SK-N-SH (cell line): ENCODE measurements around the gene CD109. TPM values are rescaled to one million over a fixed set of nuclear protein-coding genes. Genes with fewer than 3 reads are reported as not detected.
A peak's percentile ranks its signal among the peaks of the same experiment; 100 is the strongest.

Experiments used
- CTCF ChIA-PET: fragments of 300-600, 350-600 bp; formaldehyde crosslinking; extraction: SDS; loops from one replicate; lab custom pipeline; 2021; lab: Yijun Ruan, JAX
- POLR2A ChIA-PET: fragments of 350-600 bp; sonication (Branson Sonifier 250); formaldehyde crosslinking; extraction: SDS; loops from one replicate; lab custom pipeline; 2020; ENCODE audit warnings: antibody characterized with exemption, inconsistent platforms; lab: Yijun Ruan, JAX
- DNase-seq: peaks from one replicate; pipeline ENCODE4 v3.0.0; 2012
- H2AFZ ChIP-seq: fragments of 200-600 bp; sonication (generic); 2 replicates; pipeline ENCODE4 v1.8.1; 2016; ENCODE audit warnings: antibody characterized with exemption, mild to moderate bottlenecking, low read depth
- H3F3A ChIP-seq: fragments of 200-600 bp; sonication (generic); replicated peaks from 2 replicates; pipeline ENCODE3; 2016; ENCODE audit warnings: antibody characterized with exemption, mild to moderate bottlenecking; ENCODE audit not compliant: insufficient read depth
- H3K27ac ChIP-seq, 2 experiments: fragments of 200-500 bp in 1 of 2; fragments of 200-600 bp in 1 of 2; sonication (Bioruptor generic) in 1 of 2; sonication (generic), shearing (Covaris generic) in 1 of 2; 2 replicates each; pipeline versions ENCODE4 v1.5.1 to v1.6.1; 2014 to 2016; ENCODE audit warnings: low read depth in 2 of 2, inconsistent platforms in 1 of 2, low read length in 1 of 2, mild to moderate bottlenecking in 1 of 2, mixed read lengths in 1 of 2
- H3K27me3 ChIP-seq: fragments of 200-600 bp; sonication (generic), shearing (Covaris generic); 2 replicates; pipeline ENCODE4 v1.6.1; 2016; ENCODE audit warnings: mixed run types; ENCODE audit not compliant: insufficient read depth
- H3K36me3 ChIP-seq, 2 experiments: fragments of 200-500 bp in 1 of 2; fragments of 200-600 bp in 1 of 2; sonication (Bioruptor generic) in 1 of 2; sonication (generic) in 1 of 2; replicated peaks in 1 of 2; 2 replicates each; pipeline versions ENCODE3 to v1.5.1; 2014 to 2016; ENCODE audit warnings: low read length in 1 of 2, mild to moderate bottlenecking in 1 of 2; ENCODE audit not compliant: insufficient read depth in 2 of 2, control insufficient read depth in 1 of 2
- H3K4me1 ChIP-seq, 2 experiments: fragments of 200-500 bp in 1 of 2; fragments of 200-600 bp in 1 of 2; sonication (Bioruptor generic) in 1 of 2; sonication (generic), shearing (Covaris generic) in 1 of 2; 2 replicates each; pipeline versions ENCODE4 v1.5.1 to v1.6.1; 2014 to 2016; ENCODE audit warnings: low read depth in 1 of 2, low read length in 1 of 2, mixed run types in 1 of 2; ENCODE audit not compliant: insufficient read depth in 2 of 2, control insufficient read depth in 1 of 2
- H3K4me2 ChIP-seq: fragments of 200-600 bp; sonication (generic), shearing (Covaris generic); 2 replicates; pipeline ENCODE4 v1.6.1; 2017; ENCODE audit warnings: mixed run types
- H3K4me3 ChIP-seq, 2 experiments: fragments of 200-500 bp in 1 of 2; fragments of 200-600 bp in 1 of 2; sonication (Bioruptor generic) in 1 of 2; sonication (generic), shearing (Covaris generic) in 1 of 2; 2 replicates each; pipeline versions ENCODE4 v1.5.1 to v1.8.1; 2014 to 2016; ENCODE audit warnings: low read depth in 2 of 2, inconsistent platforms in 1 of 2, low read length in 1 of 2, mild to moderate bottlenecking in 1 of 2, mixed read lengths in 1 of 2, moderate library complexity in 1 of 2
- H3K79me2 ChIP-seq: fragments of 200-600 bp; sonication (generic); 2 replicates; pipeline ENCODE4 v1.8.1; 2017; ENCODE audit warnings: mild to moderate bottlenecking; ENCODE audit not compliant: insufficient read depth
- H3K9ac ChIP-seq: fragments of 200-600 bp; sonication (generic); 2 replicates; pipeline ENCODE4 v1.6.1; 2017; ENCODE audit warnings: mixed run types
- H3K9me2 ChIP-seq: fragments of 200-600 bp; sonication (generic); 2 replicates; pipeline ENCODE4 v1.6.1; 2017; ENCODE audit warnings: mixed run types
- H3K9me3 ChIP-seq: fragments of 200-600 bp; sonication (generic); 2 replicates; pipeline ENCODE4 v1.6.1; 2017; ENCODE audit warnings: mixed run types, mild to moderate bottlenecking, moderate library complexity
- H4K20me1 ChIP-seq: fragments of 200-600 bp; sonication (generic); 2 replicates; pipeline ENCODE4 v1.6.1; 2017; ENCODE audit warnings: mild to moderate bottlenecking, mixed run types; ENCODE audit not compliant: insufficient read depth
- EP300 ChIP-seq, 2 experiments: IDR thresholded peaks; 2 replicates each; pipeline versions ENCODE4 v1.4.0 to v1.6.1; 2012; ENCODE audit warnings: borderline replicate concordance in 1 of 2, low read depth in 1 of 2, low read length in 1 of 2
- FOSL2 ChIP-seq: IDR thresholded peaks from 2 replicates; pipeline ENCODE4 v1.4.0; 2012; ENCODE audit warnings: low read depth, mild to moderate bottlenecking, moderate library complexity, borderline replicate concordance
- GABPA ChIP-seq: IDR thresholded peaks from 2 replicates; pipeline ENCODE4 v1.4.0; 2012; ENCODE audit warnings: low read depth, mild to moderate bottlenecking
- GATA2 ChIP-seq: sonication (generic); formaldehyde crosslinking; IDR thresholded peaks from 2 replicates; pipeline ENCODE4 v1.5.0; 2020; ENCODE audit warnings: mild to moderate bottlenecking, missing genetic modification reagents
- IRF3 ChIP-seq: fragments of 150-350 bp; IDR thresholded peaks from 2 replicates; pipeline ENCODE4 v1.6.1; 2016; ENCODE audit warnings: mild to moderate bottlenecking, low read depth, low read length
- MEF2A ChIP-seq: IDR thresholded peaks from 2 replicates; pipeline ENCODE4 v1.4.0; 2012; ENCODE audit warnings: low read depth, borderline replicate concordance
- MXI1 ChIP-seq: IDR thresholded peaks from 2 replicates; pipeline ENCODE4 v1.6.1; 2012; ENCODE audit warnings: mild to moderate bottlenecking, low read depth, low read length, improper control_type of control experiment
- NFIC ChIP-seq: IDR thresholded peaks from 2 replicates; pipeline ENCODE4 v1.4.0; 2012; ENCODE audit warnings: borderline replicate concordance
- RCOR1 ChIP-seq: fragments of 150-350 bp; IDR thresholded peaks from 2 replicates; pipeline ENCODE4 v1.6.1; 2017; ENCODE audit warnings: antibody characterized with exemption, low read length
- SIN3A ChIP-seq: IDR thresholded peaks from 2 replicates; pipeline ENCODE4 v1.6.1; 2012; ENCODE audit warnings: low read depth, mild to moderate bottlenecking, low read length, moderate library complexity, borderline replicate concordance
- SMC3 ChIP-seq: IDR thresholded peaks from 2 replicates; pipeline ENCODE4 v1.6.1; 2012; ENCODE audit warnings: low read depth, low read length, improper control_type of control experiment
- TAF1 ChIP-seq: IDR thresholded peaks from 2 replicates; pipeline ENCODE4 v1.6.1; 2012; ENCODE audit warnings: low read depth, mild to moderate bottlenecking, low read length, moderate library complexity, borderline replicate concordance
- WGBS: methylation state at CpG from one replicate; pipeline ENCODE4 v1.1.6; 2017; ENCODE audit warnings: low lambda C conversion rate; 5-methylcytosine and 5-hydroxymethylcytosine counted together
- polyA plus RNA-seq, 3 experiments: library from polyadenylated mRNA; depleted of rRNA; stranded (reverse); fragments of >200 nt; gene quantifications; 2 replicates each; pipeline ENCODE4 v1.2.3, GENCODE V29; 2012
- TF ChIP-seq, protein P1 (sequence below): IDR thresholded peaks from 2 replicates; pipeline ENCODE4 v1.4.0; 2012; ENCODE audit warnings: low read depth, borderline replicate concordance
- TF ChIP-seq, protein P2 (sequence below): IDR thresholded peaks from 2 replicates; pipeline ENCODE4 v1.6.1; 2012; ENCODE audit warnings: mild to moderate bottlenecking, low read depth, low read length, moderate library complexity

The CD109 gene
- polyA plus RNA-seq, 1 of the 3 experiments (the other 2 are of a cell fraction): 19.7 TPM

- TF ChIP-seq MXI1 (no peak), NFIC (peak; percentile 97), RCOR1 (no peak), FOSL2 (peak; percentile 89), MEF2A (peak; percentile 33; the same call in 1 of the 2 replicates), TAF1 (0 out of 2 replicates have a peak, but pooled peaks have one; percentile 11), SMC3 (no peak), IRF3 (no peak), GATA2 (CRISPR knock-in tag) (no peak), EP300 (IDR thresholded peaks at IDR 0.05; ENCODE audit: borderline replicate concordance in 1 of 2, low read depth in 1 of 2, low read length in 1 of 2) (peak; percentile 35 to 86; a peak in 2 of 4 replicates), SIN3A (no peak), GABPA (no peak)
- TF ChIP-seq, protein P1, sequence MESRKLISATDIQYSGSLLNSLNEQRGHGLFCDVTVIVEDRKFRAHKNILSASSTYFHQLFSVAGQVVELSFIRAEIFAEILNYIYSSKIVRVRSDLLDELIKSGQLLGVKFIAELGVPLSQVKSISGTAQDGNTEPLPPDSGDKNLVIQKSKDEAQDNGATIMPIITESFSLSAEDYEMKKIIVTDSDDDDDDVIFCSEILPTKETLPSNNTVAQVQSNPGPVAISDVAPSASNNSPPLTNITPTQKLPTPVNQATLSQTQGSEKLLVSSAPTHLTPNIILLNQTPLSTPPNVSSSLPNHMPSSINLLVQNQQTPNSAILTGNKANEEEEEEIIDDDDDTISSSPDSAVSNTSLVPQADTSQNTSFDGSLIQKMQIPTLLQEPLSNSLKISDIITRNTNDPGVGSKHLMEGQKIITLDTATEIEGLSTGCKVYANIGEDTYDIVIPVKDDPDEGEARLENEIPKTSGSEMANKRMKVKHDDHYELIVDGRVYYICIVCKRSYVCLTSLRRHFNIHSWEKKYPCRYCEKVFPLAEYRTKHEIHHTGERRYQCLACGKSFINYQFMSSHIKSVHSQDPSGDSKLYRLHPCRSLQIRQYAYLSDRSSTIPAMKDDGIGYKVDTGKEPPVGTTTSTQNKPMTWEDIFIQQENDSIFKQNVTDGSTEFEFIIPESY: 0 out of 2 replicates have a peak, but pooled peaks have one; percentile 19
- TF ChIP-seq, all 33 proteins: peak for 12
Measured at GRCh38 chr6:73710470-73710869, 14.5 kb downstream of the CD109 start (continued).

- POLR2A ChIA-PET: no interaction called here
- H3F3A ChIP-seq: peaks cover 15% of the 10 kb centered on the region
- no peaks in the 10 kb centered on the region for H4K20me1 ChIP-seq
- H3K9me3 ChIP-seq: no peaks in the 10 kb centered on the region
- TF ChIP-seq, protein P2, sequence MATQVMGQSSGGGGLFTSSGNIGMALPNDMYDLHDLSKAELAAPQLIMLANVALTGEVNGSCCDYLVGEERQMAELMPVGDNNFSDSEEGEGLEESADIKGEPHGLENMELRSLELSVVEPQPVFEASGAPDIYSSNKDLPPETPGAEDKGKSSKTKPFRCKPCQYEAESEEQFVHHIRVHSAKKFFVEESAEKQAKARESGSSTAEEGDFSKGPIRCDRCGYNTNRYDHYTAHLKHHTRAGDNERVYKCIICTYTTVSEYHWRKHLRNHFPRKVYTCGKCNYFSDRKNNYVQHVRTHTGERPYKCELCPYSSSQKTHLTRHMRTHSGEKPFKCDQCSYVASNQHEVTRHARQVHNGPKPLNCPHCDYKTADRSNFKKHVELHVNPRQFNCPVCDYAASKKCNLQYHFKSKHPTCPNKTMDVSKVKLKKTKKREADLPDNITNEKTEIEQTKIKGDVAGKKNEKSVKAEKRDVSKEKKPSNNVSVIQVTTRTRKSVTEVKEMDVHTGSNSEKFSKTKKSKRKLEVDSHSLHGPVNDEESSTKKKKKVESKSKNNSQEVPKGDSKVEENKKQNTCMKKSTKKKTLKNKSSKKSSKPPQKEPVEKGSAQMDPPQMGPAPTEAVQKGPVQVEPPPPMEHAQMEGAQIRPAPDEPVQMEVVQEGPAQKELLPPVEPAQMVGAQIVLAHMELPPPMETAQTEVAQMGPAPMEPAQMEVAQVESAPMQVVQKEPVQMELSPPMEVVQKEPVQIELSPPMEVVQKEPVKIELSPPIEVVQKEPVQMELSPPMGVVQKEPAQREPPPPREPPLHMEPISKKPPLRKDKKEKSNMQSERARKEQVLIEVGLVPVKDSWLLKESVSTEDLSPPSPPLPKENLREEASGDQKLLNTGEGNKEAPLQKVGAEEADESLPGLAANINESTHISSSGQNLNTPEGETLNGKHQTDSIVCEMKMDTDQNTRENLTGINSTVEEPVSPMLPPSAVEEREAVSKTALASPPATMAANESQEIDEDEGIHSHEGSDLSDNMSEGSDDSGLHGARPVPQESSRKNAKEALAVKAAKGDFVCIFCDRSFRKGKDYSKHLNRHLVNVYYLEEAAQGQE: no peak
- TF ChIP-seq, all 33 proteins: peak for 0
- Histone ChIP-seq H3K9ac (no peak overlapping the region), H3K36me3 (peaks cover 0 to 9% of the 10 kb centered on the region in 2 experiments), H3K27ac (peak overlapping the region; percentile 46 to 83; a peak in 2 of 4 replicates), H3K4me2 (peak overlapping the region; percentile 11; the same call in 1 of the 2 replicates), H3K4me3 (no peak overlapping the region), H3K27me3 (no peaks in the 10 kb centered on the region), H3K9me2 (no peaks in the 10 kb centered on the region), H2AFZ (no peak overlapping the region), H3K4me1 (peaks cover 0 to 31% of the 10 kb centered on the region in 2 experiments), H3K79me2 (peaks cover 21% of the 10 kb centered on the region; the same call in 1 of the 2 replicates)
- DNase-seq: no peak
- 30% methylated on average over 1 of the region's 1 CpG for WGBS
- CTCF ChIA-PET: no interaction called here
Measured at GRCh38 chr6:73710948-73711347, 14.9 kb downstream of the CD109 start.
